ENCODE results near the gene ROS1.

The ROS1 gene

GRCh38 chr6:117467876-117468275 is 42.1 kb upstream of the ROS1 start:
- Histone ChIP-seq H3K36me3 (ENCODE audit: control insufficient read depth, insufficient read depth, low read length) (no peaks in the 10 kb centered on the region), H3K4me3 (replicated peaks; ENCODE audit: low read depth, low read length) (no peak overlapping the region), H3K27me3 (replicated peaks; ENCODE audit: control insufficient read depth, insufficient read depth, low read length) (no peaks in the 10 kb centered on the region)
- TF ChIP-seq CTCF (IDR thresholded peaks at IDR 0.05; ENCODE audit: insufficient read depth, low read length, poor library complexity, severe bottlenecking), result no peak
- DNase-seq (ENCODE audit: extremely low read depth, insufficient read length), result no peak

- no peak for TF ChIP-seq CTCF (IDR thresholded peaks at IDR 0.05; ENCODE audit: insufficient read depth, low read length, poor library complexity, severe bottlenecking)
- H3K27me3 ChIP-seq (replicated peaks; ENCODE audit: control insufficient read depth, insufficient read depth, low read length), result no peaks in the 10 kb centered on the region
- H3K4me3 ChIP-seq (replicated peaks; ENCODE audit: low read depth, low read length), result no peak overlapping the region
- no peak for DNase-seq (ENCODE audit: extremely low read depth, insufficient read length)
- H3K36me3 ChIP-seq (ENCODE audit: control insufficient read depth, insufficient read depth, low read length), result no peaks in the 10 kb centered on the region
Observed at GRCh38 chr6:117465691-117466090, 39.9 kb upstream of the ROS1 start.

GRCh38 chr6:117464700-117465099 is 39.0 kb upstream of the ROS1 start:
- no peak for DNase-seq (ENCODE audit: extremely low read depth, insufficient read length)
- TF ChIP-seq CTCF (IDR thresholded peaks at IDR 0.05; ENCODE audit: insufficient read depth, low read length, poor library complexity, severe bottlenecking), result no peak
- H3K27me3 ChIP-seq (replicated peaks; ENCODE audit: control insufficient read depth, insufficient read depth, low read length), result no peaks in the 10 kb centered on the region
- no peaks in the 10 kb centered on the region for H3K36me3 ChIP-seq (ENCODE audit: control insufficient read depth, insufficient read depth, low read length)
- no peak overlapping the region for H3K4me3 ChIP-seq (replicated peaks; ENCODE audit: low read depth, low read length)

DNA sequence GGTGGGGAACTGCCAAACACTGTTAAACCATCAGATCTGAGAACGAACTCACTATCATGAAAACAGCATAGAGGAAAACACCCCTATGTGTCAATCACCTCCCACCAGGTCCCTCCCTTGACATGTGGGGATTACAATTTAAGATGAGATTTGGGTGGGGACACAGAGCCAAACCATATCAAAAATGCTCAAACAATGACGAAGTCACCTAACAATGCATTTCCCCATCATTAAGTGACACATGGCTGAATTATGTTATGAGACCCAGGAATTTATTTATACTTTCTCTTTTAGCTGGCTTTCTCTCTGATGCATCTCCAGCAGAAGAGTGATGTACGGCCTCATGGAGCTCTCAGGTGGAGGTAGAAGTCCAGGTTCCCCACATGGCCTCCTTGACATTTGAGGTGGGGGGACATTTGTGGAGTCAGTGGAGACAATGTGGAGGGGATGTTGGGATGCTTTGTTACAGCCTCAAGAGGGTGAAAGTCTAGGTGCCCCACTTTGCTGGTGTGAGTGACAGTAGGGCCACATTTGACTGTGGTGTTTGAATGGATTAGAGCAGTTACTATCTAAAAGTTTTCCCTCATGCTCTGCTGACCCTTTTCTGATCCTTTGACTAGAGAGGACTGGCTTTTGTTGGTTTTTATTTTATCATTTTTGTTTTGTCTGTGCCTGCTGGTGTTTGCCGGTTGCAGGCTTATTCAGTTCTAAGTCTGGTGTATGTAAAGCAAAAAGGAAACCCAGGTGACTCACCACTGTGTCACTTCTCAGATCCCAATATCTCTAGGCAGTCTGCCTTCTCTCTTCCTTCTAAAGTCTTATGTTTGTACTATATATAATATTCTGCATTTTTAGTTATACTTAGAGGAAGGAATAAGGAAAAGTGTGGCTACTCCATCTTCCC is 38.3 kb upstream of the ROS1 start:
- Histone ChIP-seq H3K27me3 (replicated peaks; ENCODE audit: control insufficient read depth, insufficient read depth, low read length) (no peaks in the 10 kb centered on the region), H3K36me3 (ENCODE audit: control insufficient read depth, insufficient read depth, low read length) (no peaks in the 10 kb centered on the region), H3K4me3 (replicated peaks; ENCODE audit: low read depth, low read length) (no peak overlapping the region)
- TF ChIP-seq CTCF (IDR thresholded peaks at IDR 0.05; ENCODE audit: insufficient read depth, low read length, poor library complexity, severe bottlenecking), result no peak
- no peak for DNase-seq (ENCODE audit: extremely low read depth, insufficient read length)

- no peak for TF ChIP-seq CTCF (IDR thresholded peaks at IDR 0.05; ENCODE audit: insufficient read depth, low read length, poor library complexity, severe bottlenecking)
- Histone ChIP-seq H3K27me3 (replicated peaks; ENCODE audit: control insufficient read depth, insufficient read depth, low read length) (no peaks in the 10 kb centered on the region), H3K36me3 (ENCODE audit: control insufficient read depth, insufficient read depth, low read length) (no peaks in the 10 kb centered on the region), H3K4me3 (replicated peaks; ENCODE audit: low read depth, low read length) (no peak overlapping the region)
- no peak for DNase-seq (ENCODE audit: extremely low read depth, insufficient read length)
Observed at GRCh38 chr6:117459204-117459944, 33.6 kb upstream of the ROS1 start.
